SK-N-SH treated with all-trans-retinoic acid at 6 μM for 48 hours (cell line): ENCODE measurements around the gene DOCK11.

Experiments used
- ARNTL ChIP-seq: fragments of 450-650 bp; formaldehyde crosslinking; IDR thresholded peaks from 2 replicates; pipeline ENCODE4 v1.5.0; 2020; ENCODE audit warnings: low read depth, mild to moderate bottlenecking, moderate library complexity, borderline replicate concordance
- BACH2 ChIP-seq: fragments of 250-450 bp; sonication (Bioruptor Pico); IDR thresholded peaks from 2 replicates; pipeline ENCODE4 v1.9.0; 2021; ENCODE audit warnings: mild to moderate bottlenecking, borderline replicate concordance
- PATZ1 ChIP-seq: fragments of 250-450 bp; sonication (Bioruptor Pico); IDR thresholded peaks from 2 replicates; pipeline ENCODE4 v1.8.0; 2020; ENCODE audit warnings: mild to moderate bottlenecking, moderate library complexity, borderline replicate concordance
- PPARA ChIP-seq: fragments of 250-450 bp; sonication (Bioruptor Pico); IDR thresholded peaks from 2 replicates; pipeline ENCODE4 v1.5.0; 2020; ENCODE audit warnings: mild to moderate bottlenecking, borderline replicate concordance
- SNAI2 ChIP-seq: fragments of 250-450 bp; sonication (Bioruptor Pico); IDR thresholded peaks from 2 replicates; pipeline ENCODE4 v1.5.0; 2020; ENCODE audit warnings: mild to moderate bottlenecking, moderate library complexity
- TCF4 ChIP-seq: fragments of 250-450 bp; sonication (Bioruptor Pico); IDR thresholded peaks from 2 replicates; pipeline ENCODE4 v1.8.0; 2021; ENCODE audit warnings: mild to moderate bottlenecking, moderate library complexity, borderline replicate concordance
- ZC3H10 ChIP-seq: fragments of 250-450 bp; sonication (Bioruptor Pico); IDR thresholded peaks from 2 replicates; pipeline ENCODE4 v1.5.1; 2021; ENCODE audit warnings: mild to moderate bottlenecking, moderate library complexity
- ZFP3 ChIP-seq: fragments of 250-450 bp; sonication (Bioruptor Pico); IDR thresholded peaks from 2 replicates; pipeline ENCODE4 v1.5.0; 2020; ENCODE audit warnings: mild to moderate bottlenecking, moderate library complexity
- ZNF565 ChIP-seq: fragments of 450-650 bp; formaldehyde crosslinking; conservative IDR thresholded peaks from 2 replicates; pipeline ENCODE4 v1.5.0; 2020; ENCODE audit warnings: low read depth, mild to moderate bottlenecking, moderate library complexity
- TF ChIP-seq, protein P1 (sequence below): fragments of 250-450 bp; sonication (Bioruptor Pico); IDR thresholded peaks from 2 replicates; pipeline ENCODE4 v1.8.0; 2021; ENCODE audit warnings: low read depth, mild to moderate bottlenecking, moderate library complexity, borderline replicate concordance
- TF ChIP-seq, protein P2 (sequence below): fragments of 250-450 bp; sonication (Bioruptor Pico); IDR thresholded peaks from 2 replicates; pipeline ENCODE4 v1.5.1; 2020; ENCODE audit warnings: low read depth, mild to moderate bottlenecking, moderate library complexity
- TF ChIP-seq, protein P3 (sequence below): fragments of 250-450 bp; sonication (Bioruptor Pico); IDR thresholded peaks from 2 replicates; pipeline ENCODE4 v1.5.1; 2021; ENCODE audit warnings: mild to moderate bottlenecking, moderate library complexity

DNA sequence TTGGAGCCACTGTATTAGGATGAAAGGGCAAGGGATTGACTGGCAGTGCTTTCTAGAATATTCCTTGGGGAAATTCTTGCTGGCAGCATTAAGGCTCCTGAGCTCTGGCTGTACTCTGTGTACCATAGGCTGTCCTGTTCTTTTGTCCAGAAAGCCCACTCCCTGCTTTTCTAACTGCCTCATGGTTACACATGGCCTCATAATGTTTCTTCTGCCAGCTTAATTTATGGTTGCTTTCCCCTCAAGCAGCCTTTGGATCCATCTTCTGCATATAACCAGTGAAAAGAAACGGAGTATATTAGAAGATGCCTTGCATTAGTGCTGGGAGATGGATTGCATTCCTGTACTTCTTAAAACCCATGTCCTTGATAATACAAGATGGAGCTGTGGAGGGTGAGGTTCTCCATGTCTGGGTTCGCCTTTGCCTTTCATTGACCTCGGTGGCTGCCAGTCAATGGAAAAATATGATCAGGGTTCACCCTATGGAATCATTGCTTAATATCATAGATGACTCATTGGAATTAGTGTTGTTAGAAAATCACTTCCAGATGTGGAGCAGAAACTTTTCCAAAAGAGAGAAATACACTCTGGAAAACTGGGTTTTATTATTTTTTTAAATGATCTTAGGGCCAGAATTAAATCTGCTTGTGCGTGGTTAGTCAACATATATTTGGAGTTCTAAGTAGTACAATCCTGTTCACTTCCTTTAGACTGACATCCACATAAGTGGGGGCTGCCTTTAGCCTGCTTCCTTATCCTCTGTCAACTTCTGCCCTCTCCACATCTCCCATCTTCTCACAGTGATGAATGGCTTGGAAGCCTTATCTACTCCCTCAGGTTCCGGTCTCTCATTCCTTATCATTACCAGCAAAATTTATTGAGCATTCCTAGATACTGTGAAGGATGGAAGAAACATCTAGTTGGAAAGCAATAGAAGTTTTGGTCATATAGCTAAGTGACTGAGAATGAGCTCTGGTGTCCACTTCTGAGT lies 24.9 kb downstream of the DOCK11 start:
- no peak for TF ChIP-seq ARNTL (CRISPR knock-in tag)
- no peak for TF ChIP-seq ZFP3 (CRISPR knock-in tag)
- TF ChIP-seq, protein P1, sequence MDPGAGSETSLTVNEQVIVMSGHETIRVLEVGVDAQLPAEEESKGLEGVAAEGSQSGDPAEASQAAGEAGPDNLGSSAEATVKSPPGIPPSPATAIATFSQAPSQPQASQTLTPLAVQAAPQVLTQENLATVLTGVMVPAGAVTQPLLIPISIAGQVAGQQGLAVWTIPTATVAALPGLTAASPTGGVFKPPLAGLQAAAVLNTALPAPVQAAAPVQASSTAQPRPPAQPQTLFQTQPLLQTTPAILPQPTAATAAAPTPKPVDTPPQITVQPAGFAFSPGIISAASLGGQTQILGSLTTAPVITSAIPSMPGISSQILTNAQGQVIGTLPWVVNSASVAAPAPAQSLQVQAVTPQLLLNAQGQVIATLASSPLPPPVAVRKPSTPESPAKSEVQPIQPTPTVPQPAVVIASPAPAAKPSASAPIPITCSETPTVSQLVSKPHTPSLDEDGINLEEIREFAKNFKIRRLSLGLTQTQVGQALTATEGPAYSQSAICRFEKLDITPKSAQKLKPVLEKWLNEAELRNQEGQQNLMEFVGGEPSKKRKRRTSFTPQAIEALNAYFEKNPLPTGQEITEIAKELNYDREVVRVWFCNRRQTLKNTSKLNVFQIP (CRISPR knock-in tag) = no peak
- TF ChIP-seq, protein P2, sequence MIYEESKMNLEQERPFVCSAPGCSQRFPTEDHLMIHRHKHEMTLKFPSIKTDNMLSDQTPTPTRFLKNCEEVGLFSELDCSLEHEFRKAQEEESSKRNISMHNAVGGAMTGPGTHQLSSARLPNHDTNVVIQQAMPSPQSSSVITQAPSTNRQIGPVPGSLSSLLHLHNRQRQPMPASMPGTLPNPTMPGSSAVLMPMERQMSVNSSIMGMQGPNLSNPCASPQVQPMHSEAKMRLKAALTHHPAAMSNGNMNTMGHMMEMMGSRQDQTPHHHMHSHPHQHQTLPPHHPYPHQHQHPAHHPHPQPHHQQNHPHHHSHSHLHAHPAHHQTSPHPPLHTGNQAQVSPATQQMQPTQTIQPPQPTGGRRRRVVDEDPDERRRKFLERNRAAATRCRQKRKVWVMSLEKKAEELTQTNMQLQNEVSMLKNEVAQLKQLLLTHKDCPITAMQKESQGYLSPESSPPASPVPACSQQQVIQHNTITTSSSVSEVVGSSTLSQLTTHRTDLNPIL (CRISPR knock-in tag) = no peak
- no peak for TF ChIP-seq PATZ1 (CRISPR knock-in tag)
- TF ChIP-seq, protein P3, sequence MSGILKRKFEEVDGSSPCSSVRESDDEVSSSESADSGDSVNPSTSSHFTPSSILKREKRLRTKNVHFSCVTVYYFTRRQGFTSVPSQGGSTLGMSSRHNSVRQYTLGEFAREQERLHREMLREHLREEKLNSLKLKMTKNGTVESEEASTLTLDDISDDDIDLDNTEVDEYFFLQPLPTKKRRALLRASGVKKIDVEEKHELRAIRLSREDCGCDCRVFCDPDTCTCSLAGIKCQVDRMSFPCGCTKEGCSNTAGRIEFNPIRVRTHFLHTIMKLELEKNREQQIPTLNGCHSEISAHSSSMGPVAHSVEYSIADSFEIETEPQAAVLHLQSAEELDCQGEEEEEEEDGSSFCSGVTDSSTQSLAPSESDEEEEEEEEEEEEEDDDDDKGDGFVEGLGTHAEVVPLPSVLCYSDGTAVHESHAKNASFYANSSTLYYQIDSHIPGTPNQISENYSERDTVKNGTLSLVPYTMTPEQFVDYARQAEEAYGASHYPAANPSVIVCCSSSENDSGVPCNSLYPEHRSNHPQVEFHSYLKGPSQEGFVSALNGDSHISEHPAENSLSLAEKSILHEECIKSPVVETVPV (CRISPR knock-in tag) = no peak
- no peak for TF ChIP-seq ZNF565 (CRISPR knock-in tag)
- TF ChIP-seq BACH2 (CRISPR knock-in tag) = no peak
- no peak for TF ChIP-seq ZC3H10 (CRISPR knock-in tag)
- TF ChIP-seq PPARA = no peak
- TF ChIP-seq SNAI2 (CRISPR knock-in tag) = no peak
- TF ChIP-seq TCF4 (CRISPR knock-in tag) = no peak
